ENCODE data around the gene EFCAB6.

Gene EFCAB6

GRCh38 chr22:43854121-43854785, 42.1 kb upstream of the EFCAB6 start:
- Histone ChIP-seq H3K4me3 (ENCODE audit: insufficient read depth, low read depth, low read length, poor library complexity, severe bottlenecking) (no peak overlapping the region), H3K27ac (ENCODE audit: insufficient read depth, low read length, poor library complexity, severe bottlenecking) (no peak overlapping the region), H3K4me1 (ENCODE audit: control insufficient read depth, insufficient read depth, low read length, poor library complexity, severe bottlenecking) (no peaks in the 10 kb centered on the region), H3K9me3 (ENCODE audit: control insufficient read depth, low read length) (no peaks in the 10 kb centered on the region), H3K36me3 (ENCODE audit: control insufficient read depth, insufficient read depth, low read length) (no peaks in the 10 kb centered on the region), H3K27me3 (replicated peaks; ENCODE audit: control insufficient read depth, insufficient read depth, low read length, poor library complexity, severe bottlenecking) (peaks cover 5% of the 10 kb centered on the region)
- no peak for DNase-seq

DNA sequence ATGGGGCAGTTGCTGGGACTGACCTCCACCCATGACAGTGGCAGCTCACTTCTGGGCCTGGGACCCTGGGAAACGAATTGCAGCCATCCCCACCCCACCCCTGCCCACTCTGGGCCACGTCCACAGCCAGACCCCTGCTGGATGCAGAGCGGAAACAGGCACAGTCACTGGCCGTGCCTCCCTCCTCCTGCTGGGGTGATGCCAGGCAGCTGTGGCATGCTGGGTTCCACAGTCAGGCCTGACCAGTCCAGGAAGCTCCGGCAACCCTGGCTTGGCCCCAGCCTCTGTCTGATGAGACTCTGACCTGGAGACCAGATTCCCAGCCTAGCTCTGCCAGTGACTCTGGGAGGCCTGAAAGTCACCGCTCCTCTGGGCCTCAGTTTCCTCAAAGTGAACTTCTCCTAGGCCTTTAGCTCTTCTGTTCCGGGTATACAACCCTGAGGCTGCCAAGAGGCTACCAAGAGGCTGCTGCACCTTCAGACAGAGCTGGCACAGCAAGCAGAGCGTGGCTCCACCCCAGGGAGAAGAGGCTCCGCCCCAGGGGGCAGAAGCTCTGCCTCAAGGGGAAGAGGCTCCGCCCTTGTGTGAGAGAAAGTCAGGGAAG, 41.3 kb upstream of the EFCAB6 start:
- Histone ChIP-seq H3K4me1 (ENCODE audit: control insufficient read depth, insufficient read depth, low read length, poor library complexity, severe bottlenecking) (no peaks in the 10 kb centered on the region), H3K36me3 (ENCODE audit: control insufficient read depth, insufficient read depth, low read length) (no peaks in the 10 kb centered on the region), H3K27ac (ENCODE audit: insufficient read depth, low read length, poor library complexity, severe bottlenecking) (no peak overlapping the region), H3K27me3 (replicated peaks; ENCODE audit: control insufficient read depth, insufficient read depth, low read length, poor library complexity, severe bottlenecking) (peaks cover 3% of the 10 kb centered on the region), H3K4me3 (ENCODE audit: insufficient read depth, low read depth, low read length, poor library complexity, severe bottlenecking) (no peak overlapping the region), H3K9me3 (ENCODE audit: control insufficient read depth, low read length) (no peaks in the 10 kb centered on the region)
- no peak for DNase-seq

DNA sequence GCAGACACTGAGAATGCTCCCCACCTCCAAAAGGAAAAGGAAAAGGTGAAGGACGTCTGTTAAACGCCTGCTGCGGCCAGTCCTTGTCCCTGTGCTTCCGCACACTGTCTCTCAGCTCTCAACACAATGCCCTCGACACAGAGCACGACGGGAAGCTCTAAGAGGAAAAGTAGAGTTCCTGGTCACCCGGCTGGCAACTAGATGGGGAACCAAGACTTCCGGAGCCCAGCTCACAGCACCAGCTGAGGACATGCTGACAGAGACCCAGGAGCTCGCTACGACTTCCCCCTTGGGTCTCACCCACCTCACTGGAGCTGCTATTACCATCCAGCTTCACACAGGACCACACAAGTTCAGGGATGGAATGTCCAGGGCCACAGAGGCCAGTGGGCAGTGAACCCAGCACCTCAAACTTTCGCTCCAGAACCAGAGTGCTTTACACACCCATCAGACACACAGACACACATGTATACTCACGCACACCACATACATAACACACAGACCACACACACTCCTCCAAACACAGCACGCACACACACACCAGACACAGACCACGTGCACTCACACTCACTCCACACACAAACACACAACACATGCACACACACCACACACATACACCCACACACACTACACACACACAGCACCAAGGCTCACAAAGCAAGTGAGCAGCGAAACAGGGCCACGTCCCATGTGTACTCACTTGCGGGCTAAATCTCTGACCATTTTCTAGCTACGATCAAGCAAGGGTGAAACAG, 40.6 kb upstream of the EFCAB6 start:
- Histone ChIP-seq H3K27me3 (replicated peaks; ENCODE audit: control insufficient read depth, insufficient read depth, low read length, poor library complexity, severe bottlenecking) (peaks cover 2% of the 10 kb centered on the region), H3K4me3 (ENCODE audit: insufficient read depth, low read depth, low read length, poor library complexity, severe bottlenecking) (no peak overlapping the region), H3K36me3 (ENCODE audit: control insufficient read depth, insufficient read depth, low read length) (no peaks in the 10 kb centered on the region), H3K4me1 (ENCODE audit: control insufficient read depth, insufficient read depth, low read length, poor library complexity, severe bottlenecking) (no peaks in the 10 kb centered on the region), H3K9me3 (ENCODE audit: control insufficient read depth, low read length) (no peaks in the 10 kb centered on the region), H3K27ac (ENCODE audit: insufficient read depth, low read length, poor library complexity, severe bottlenecking) (no peak overlapping the region)
- DNase-seq: no peak

- no peaks in the 10 kb centered on the region for H3K9me3 ChIP-seq (ENCODE audit: control insufficient read depth, low read length)
- H3K27ac ChIP-seq (ENCODE audit: insufficient read depth, low read length, poor library complexity, severe bottlenecking): no peak overlapping the region
- H3K4me3 ChIP-seq (ENCODE audit: insufficient read depth, low read depth, low read length, poor library complexity, severe bottlenecking): no peak overlapping the region
These were observed 39.8 kb upstream of the EFCAB6 start for GRCh38 chr22:43851979-43852307.

DNA sequence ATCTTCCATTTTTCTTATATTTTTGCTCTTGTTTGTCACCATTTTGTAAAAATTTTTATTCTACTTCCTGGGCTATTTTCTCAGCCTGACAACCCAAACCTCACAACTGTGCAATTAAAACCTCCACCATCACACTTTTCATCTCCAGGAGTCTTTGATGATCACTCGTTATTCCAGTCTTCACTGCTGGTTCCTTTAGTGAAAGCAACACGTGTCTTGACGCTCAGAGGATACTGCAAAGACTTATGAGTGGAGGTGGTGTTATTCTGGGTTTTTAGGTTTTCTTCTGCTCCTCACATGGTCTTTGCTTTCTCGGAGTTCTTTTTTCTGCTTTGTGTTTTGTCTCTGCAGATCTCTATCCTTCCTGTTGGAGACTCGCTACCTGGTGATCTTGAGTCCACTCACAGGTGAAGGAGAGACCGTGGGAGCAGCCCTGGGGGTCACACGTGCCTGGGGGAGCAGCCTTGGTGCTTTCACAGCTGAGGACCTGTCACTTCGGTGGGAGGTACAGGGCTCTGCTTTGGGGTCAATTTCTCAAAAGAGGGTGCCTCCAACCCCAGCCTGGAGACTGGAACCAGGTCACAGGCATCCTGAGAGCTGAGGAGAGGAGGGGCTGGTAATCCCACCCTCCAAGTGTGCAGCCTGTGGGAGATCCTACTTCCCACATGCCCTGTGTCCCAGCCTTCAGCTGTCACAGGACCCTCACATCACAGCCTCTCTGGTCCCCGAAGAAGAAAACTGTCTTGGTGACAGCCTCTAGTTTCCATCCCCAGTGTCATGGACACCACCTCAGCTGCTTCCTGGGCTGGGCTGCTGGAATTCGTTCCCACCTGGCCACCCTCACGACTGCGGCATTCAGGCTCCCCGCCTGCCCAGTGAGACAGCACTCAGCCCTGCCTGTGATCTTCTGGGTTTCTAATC, 39.2 kb upstream of the EFCAB6 start:
- Histone ChIP-seq H3K9me3 (ENCODE audit: control insufficient read depth, low read length) (no peaks in the 10 kb centered on the region), H3K4me1 (ENCODE audit: control insufficient read depth, insufficient read depth, low read length, poor library complexity, severe bottlenecking) (no peaks in the 10 kb centered on the region), H3K27ac (ENCODE audit: insufficient read depth, low read length, poor library complexity, severe bottlenecking) (no peak overlapping the region), H3K27me3 (replicated peaks; ENCODE audit: control insufficient read depth, insufficient read depth, low read length, poor library complexity, severe bottlenecking) (peaks cover 2% of the 10 kb centered on the region), H3K4me3 (ENCODE audit: insufficient read depth, low read depth, low read length, poor library complexity, severe bottlenecking) (no peak overlapping the region), H3K36me3 (ENCODE audit: control insufficient read depth, insufficient read depth, low read length) (no peaks in the 10 kb centered on the region)
- no peak for DNase-seq

More at GRCh38 chr22:43851979-43852307, 39.8 kb upstream of the EFCAB6 start:
- DNase-seq: no peak
- Histone ChIP-seq H3K27me3 (replicated peaks; ENCODE audit: control insufficient read depth, insufficient read depth, low read length, poor library complexity, severe bottlenecking) (peaks cover 2% of the 10 kb centered on the region), H3K4me1 (ENCODE audit: control insufficient read depth, insufficient read depth, low read length, poor library complexity, severe bottlenecking) (no peaks in the 10 kb centered on the region), H3K36me3 (ENCODE audit: control insufficient read depth, insufficient read depth, low read length) (no peaks in the 10 kb centered on the region)

DNA sequence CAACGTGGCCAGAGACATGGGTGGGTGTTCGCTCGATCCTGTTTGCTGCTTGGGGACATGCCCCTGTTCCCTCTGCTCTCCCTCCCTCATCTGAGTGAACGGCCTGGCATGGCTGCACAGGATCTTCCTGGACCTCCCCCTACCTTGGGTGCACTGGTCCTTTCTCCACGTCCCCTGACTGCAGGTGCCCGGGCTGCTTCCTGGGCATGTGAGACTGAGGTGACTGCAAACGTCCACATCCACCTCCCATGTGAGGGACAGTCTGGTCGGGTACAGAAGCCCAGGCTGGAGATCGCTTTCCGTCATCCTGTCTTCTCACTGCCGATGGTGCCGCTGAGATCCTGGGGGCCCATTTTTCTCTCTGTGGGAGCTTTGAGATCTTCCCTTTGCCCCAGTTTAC, 38.4 kb upstream of the EFCAB6 start:
- Histone ChIP-seq H3K9me3 (ENCODE audit: control insufficient read depth, low read length) (no peaks in the 10 kb centered on the region), H3K27me3 (replicated peaks; ENCODE audit: control insufficient read depth, insufficient read depth, low read length, poor library complexity, severe bottlenecking) (peaks cover 2% of the 10 kb centered on the region), H3K4me1 (ENCODE audit: control insufficient read depth, insufficient read depth, low read length, poor library complexity, severe bottlenecking) (no peaks in the 10 kb centered on the region), H3K4me3 (ENCODE audit: insufficient read depth, low read depth, low read length, poor library complexity, severe bottlenecking) (no peak overlapping the region), H3K36me3 (ENCODE audit: control insufficient read depth, insufficient read depth, low read length) (no peaks in the 10 kb centered on the region), H3K27ac (ENCODE audit: insufficient read depth, low read length, poor library complexity, severe bottlenecking) (no peak overlapping the region)
- DNase-seq: no peak

- no peak for DNase-seq
- Histone ChIP-seq H3K27me3 (replicated peaks; ENCODE audit: control insufficient read depth, insufficient read depth, low read length, poor library complexity, severe bottlenecking) (peaks cover 2% of the 10 kb centered on the region), H3K9me3 (ENCODE audit: control insufficient read depth, low read length) (no peaks in the 10 kb centered on the region), H3K27ac (ENCODE audit: insufficient read depth, low read length, poor library complexity, severe bottlenecking) (no peak overlapping the region), H3K4me3 (ENCODE audit: insufficient read depth, low read depth, low read length, poor library complexity, severe bottlenecking) (no peak overlapping the region), H3K36me3 (ENCODE audit: control insufficient read depth, insufficient read depth, low read length) (no peaks in the 10 kb centered on the region), H3K4me1 (ENCODE audit: control insufficient read depth, insufficient read depth, low read length, poor library complexity, severe bottlenecking) (no peaks in the 10 kb centered on the region)
These were observed 37.6 kb upstream of the EFCAB6 start for GRCh38 chr22:43849731-43850130.

DNA sequence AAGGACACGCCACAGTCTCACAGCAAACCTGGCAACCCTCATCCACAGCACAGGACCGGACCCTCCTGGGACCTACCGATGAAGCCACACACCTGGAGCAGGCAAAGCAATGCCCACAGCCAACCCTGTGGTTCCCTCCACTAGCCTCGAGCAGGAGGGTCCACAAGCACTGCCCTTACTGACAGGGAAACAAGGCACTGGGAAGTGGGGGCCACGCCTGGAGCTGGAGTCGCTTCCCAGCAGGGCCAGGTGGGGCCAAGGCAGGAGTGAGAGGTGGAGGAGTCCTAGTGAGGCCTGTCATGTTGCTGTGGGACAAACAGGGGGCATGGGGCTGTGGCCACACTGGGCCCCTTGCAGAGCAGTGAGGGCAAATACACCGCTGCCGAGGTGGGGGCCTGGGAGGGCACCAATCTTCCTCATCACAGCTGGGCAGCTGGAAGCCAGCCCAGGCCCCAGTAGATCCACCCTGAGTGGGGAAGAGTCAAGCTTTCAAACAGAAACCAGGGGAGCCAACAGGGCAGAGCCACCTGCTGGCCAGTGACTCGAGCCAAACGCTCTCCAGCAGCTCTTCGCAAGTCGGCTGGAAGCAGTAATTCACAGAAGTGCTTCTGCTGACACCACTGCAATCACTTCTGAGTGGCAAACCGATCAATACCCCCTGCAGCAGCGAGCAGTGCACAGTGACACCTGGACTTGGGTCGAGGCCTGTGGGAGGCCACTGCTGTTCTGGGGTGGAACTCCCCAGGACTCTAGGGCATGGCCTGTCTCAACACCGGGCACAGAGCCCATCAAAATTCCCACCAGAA, 36.5 kb upstream of the EFCAB6 start:
- Histone ChIP-seq H3K4me1 (ENCODE audit: control insufficient read depth, insufficient read depth, low read length, poor library complexity, severe bottlenecking) (no peaks in the 10 kb centered on the region), H3K36me3 (ENCODE audit: control insufficient read depth, insufficient read depth, low read length) (no peaks in the 10 kb centered on the region), H3K9me3 (ENCODE audit: control insufficient read depth, low read length) (no peaks in the 10 kb centered on the region), H3K27me3 (replicated peaks; ENCODE audit: control insufficient read depth, insufficient read depth, low read length, poor library complexity, severe bottlenecking) (peaks cover 2% of the 10 kb centered on the region), H3K27ac (ENCODE audit: insufficient read depth, low read length, poor library complexity, severe bottlenecking) (no peak overlapping the region), H3K4me3 (ENCODE audit: insufficient read depth, low read depth, low read length, poor library complexity, severe bottlenecking) (no peak overlapping the region)
- no peak for DNase-seq

Measured in effector memory CD4-positive, alpha-beta T cell (primary cell).